Liver (tissue), 9 donors: Measurements from ENCODE around the gene ZKSCAN1. TPM values are rescaled to one million over a fixed set of nuclear protein-coding genes. Genes with fewer than 3 reads are reported as not detected.

Source experiments
- DNase-seq: peaks from one replicate; pipeline ENCODE4 v3.0.0-alpha.2; 2017; ENCODE audit warnings: low spot score
- H3K27ac ChIP-seq, 2 donors: one replicate each; pipeline ENCODE4 v1.7.0; 2013; ENCODE audit warnings: inconsistent platforms in 2 of 2, low read length in 2 of 2, control low read depth in 1 of 2, low read depth in 1 of 2, mild to moderate bottlenecking in 1 of 2
- H3K27me3 ChIP-seq, 4 donors: one replicate each; pipeline versions ENCODE4 v1.6.1 to v1.7.0; 2013; ENCODE audit warnings: low read length in 3 of 4, inconsistent platforms in 1 of 4, mild to moderate bottlenecking in 1 of 4, moderate library complexity in 1 of 4; ENCODE audit not compliant: control insufficient read depth in 4 of 4, insufficient read depth in 4 of 4
- H3K36me3 ChIP-seq, 4 donors: one replicate each; pipeline versions ENCODE4 v1.6.1 to v1.7.0; 2013; ENCODE audit warnings: low read length in 3 of 4, mild to moderate bottlenecking in 3 of 4, low read depth in 1 of 4, moderate library complexity in 1 of 4; ENCODE audit not compliant: control insufficient read depth in 4 of 4, insufficient read depth in 3 of 4
- H3K4me1 ChIP-seq, 4 donors: one replicate each; pipeline versions ENCODE4 v1.6.1 to v1.7.0; 2013; ENCODE audit warnings: low read length in 3 of 4, mild to moderate bottlenecking in 3 of 4, moderate library complexity in 1 of 4; ENCODE audit not compliant: control insufficient read depth in 4 of 4, insufficient read depth in 4 of 4
- H3K4me3 ChIP-seq, 3 donors: one replicate each; pipeline versions ENCODE4 v1.6.1 to v1.7.0; 2013; ENCODE audit warnings: low read length in 3 of 3, control low read depth in 1 of 3, low read depth in 1 of 3, mild to moderate bottlenecking in 1 of 3
- H3K9ac ChIP-seq, 2 donors: one replicate each; pipeline ENCODE4 v1.7.0; 2013; ENCODE audit warnings: low read length in 2 of 2, mild to moderate bottlenecking in 2 of 2, moderate library complexity in 2 of 2, control low read depth in 1 of 2, low read depth in 1 of 2
- H3K9me3 ChIP-seq, 4 donors: one replicate each; pipeline versions ENCODE4 v1.6.1 to v1.7.0; 2013; ENCODE audit warnings: low read length in 3 of 4; ENCODE audit not compliant: control insufficient read depth in 4 of 4
- EGR1 ChIP-seq, 2 donors: IDR thresholded peaks; 2 replicates each; pipeline ENCODE4 v1.6.1; 2016 to 2018; ENCODE audit warnings: antibody characterized with exemption in 2 of 2, low read depth in 2 of 2
- FOXA1 ChIP-seq: IDR thresholded peaks from 2 replicates; pipeline ENCODE4 v1.6.1; 2016; ENCODE audit warnings: antibody characterized with exemption
- FOXA2 ChIP-seq: IDR thresholded peaks from 2 replicates; pipeline ENCODE4 v1.6.1; 2016; ENCODE audit warnings: antibody characterized with exemption
- GABPA ChIP-seq, 2 donors: IDR thresholded peaks in 1 of 2; conservative IDR thresholded peaks in 1 of 2; 2 replicates each; pipeline ENCODE4 v1.6.1; 2016; ENCODE audit warnings: antibody characterized with exemption in 2 of 2, mild to moderate bottlenecking in 1 of 2, moderate library complexity in 1 of 2
- HNF4A ChIP-seq, 2 donors: conservative IDR thresholded peaks; 2 replicates each; pipeline ENCODE4 v1.6.1; 2016; ENCODE audit warnings: antibody characterized with exemption in 2 of 2, mild to moderate bottlenecking in 2 of 2
- HNF4G ChIP-seq: IDR thresholded peaks from 2 replicates; pipeline ENCODE4 v1.6.1; 2016; ENCODE audit warnings: antibody characterized with exemption
- JUND ChIP-seq, 2 donors: IDR thresholded peaks; 2 replicates each; pipeline ENCODE4 v1.6.1; 2016; ENCODE audit warnings: antibody characterized with exemption in 2 of 2
- NR2F2 ChIP-seq: IDR thresholded peaks from 2 replicates; pipeline ENCODE4 v1.6.1; 2016; ENCODE audit warnings: antibody characterized with exemption
- RAD21 ChIP-seq, 2 donors: IDR thresholded peaks; 2 replicates each; pipeline ENCODE4 v1.6.1; 2016; ENCODE audit warnings: antibody characterized with exemption in 2 of 2, mild to moderate bottlenecking in 2 of 2
- RXRA ChIP-seq, 2 donors: IDR thresholded peaks; 2 replicates each; pipeline ENCODE4 v1.6.1; 2017 to 2018; ENCODE audit warnings: antibody characterized with exemption in 2 of 2, mild to moderate bottlenecking in 1 of 2
- SP1 ChIP-seq: IDR thresholded peaks from 2 replicates; pipeline ENCODE4 v1.6.1; 2018; ENCODE audit warnings: antibody characterized with exemption, mild to moderate bottlenecking
- TAF1 ChIP-seq: conservative IDR thresholded peaks from 2 replicates; pipeline ENCODE4 v1.6.1; 2016; ENCODE audit warnings: antibody characterized with exemption, mild to moderate bottlenecking
- YY1 ChIP-seq: IDR thresholded peaks from 2 replicates; pipeline ENCODE4 v1.6.1; 2016; ENCODE audit warnings: antibody characterized with exemption, mild to moderate bottlenecking
- WGBS: extraction: QIAGEN DNeasy Blood & Tissue Kit; methylation state at CpG from one replicate; pipeline ENCODE4 v1.1.7; 2013; 5-methylcytosine and 5-hydroxymethylcytosine counted together
- polyA plus RNA-seq, 2 donors: library from polyadenylated mRNA; stranded (reverse) in 1 of 2; unstranded in 1 of 2; fragments of 200-250 nt in 1 of 2; fragments of >200 nt in 1 of 2; fragmentation: Nextera tagmentation in 1 of 2; extraction: Ambion mirVana in 1 of 2; gene quantifications; one replicate each; pipeline versions ENCODE4 v1.2.1 to v1.2.3, GENCODE V29; 2013 to 2015
- total RNA-seq, 2 donors: library from RNA; depleted of rRNA; stranded (reverse); fragments of >200 nt; gene quantifications; one replicate each; pipeline ENCODE4 v1.2.3, GENCODE V29; 2014
- TF ChIP-seq, protein P1 (sequence below): IDR thresholded peaks from 2 replicates; pipeline ENCODE4 v1.6.1; 2016; ENCODE audit warnings: antibody characterized with exemption
- TF ChIP-seq, protein P2 (sequence below): fragments of 150-350 bp; IDR thresholded peaks from 2 replicates; pipeline ENCODE4 v1.5.1; 2017; ENCODE audit warnings: improper control_type of control experiment, low read depth, low read length; ENCODE audit not compliant: missing input control
- TF ChIP-seq, protein P3 (sequence below): IDR thresholded peaks from 2 replicates; pipeline ENCODE4 v1.6.1; 2016; ENCODE audit warnings: antibody characterized with exemption, mild to moderate bottlenecking
- TF ChIP-seq, protein P4 (sequence below): IDR thresholded peaks from 2 replicates; pipeline ENCODE4 v1.6.1; 2016; ENCODE audit warnings: antibody characterized with exemption
- TF ChIP-seq, protein P5 (sequence below): IDR thresholded peaks from 2 replicates; pipeline ENCODE4 v1.6.1; 2016; ENCODE audit warnings: antibody characterized with exemption
- donor health status: healthy.
- donor health status: healthy.
- donor health status: healthy.
- donor health status: healthy.
- donor health status: healthy.

The ZKSCAN1 gene
- total and polyA plus RNA-seq, 4 donors: 11.8 to 117 (median 30.1) TPM

DNA sequence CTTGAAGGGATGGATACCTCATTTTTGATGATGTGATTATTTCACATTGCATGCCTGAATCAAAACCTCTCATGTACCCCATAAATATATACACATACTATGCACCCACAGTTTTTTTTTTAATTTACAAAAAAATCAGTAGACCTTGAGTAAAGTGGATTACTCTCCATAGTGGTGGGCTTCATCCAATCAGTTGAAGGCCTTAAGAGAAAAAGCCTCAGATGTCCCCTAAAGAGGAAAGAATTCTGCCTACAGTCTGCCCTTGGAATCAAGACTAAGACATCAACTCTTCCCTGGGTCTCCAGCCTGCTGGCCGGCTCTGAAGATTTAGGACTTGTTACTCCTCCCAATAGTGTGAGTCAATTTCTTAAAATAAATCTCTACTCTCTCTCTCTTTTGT lies 40.7 kb upstream of the ZKSCAN1 start:
- no peaks in the 10 kb centered on the region for H3K27me3 ChIP-seq
- peak overlapping the region; percentile 70 to 89 for H3K9ac ChIP-seq
- WGBS: 43% methylated on average over 1 of the region's 1 CpG
- DNase-seq: no peak
- H3K4me3 ChIP-seq: peak overlapping the region; percentile 34 to 82 (median 82)
- peak overlapping the region; percentile 91 for H3K27ac ChIP-seq
- H3K4me1 ChIP-seq: peaks cover 22 to 46% (median 35%) of the 10 kb centered on the region in 4 donors
- TF ChIP-seq FOXA2: no peak
- no peak for TF ChIP-seq JUND (IDR thresholded peaks at IDR 0.05)
- TF ChIP-seq, protein P1, sequence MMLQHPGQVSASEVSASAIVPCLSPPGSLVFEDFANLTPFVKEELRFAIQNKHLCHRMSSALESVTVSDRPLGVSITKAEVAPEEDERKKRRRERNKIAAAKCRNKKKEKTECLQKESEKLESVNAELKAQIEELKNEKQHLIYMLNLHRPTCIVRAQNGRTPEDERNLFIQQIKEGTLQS: no peak
- no peak for TF ChIP-seq EGR1 (IDR thresholded peaks at IDR 0.05; ENCODE audit: low read depth in 2 of 2)
- TF ChIP-seq, protein P2, sequence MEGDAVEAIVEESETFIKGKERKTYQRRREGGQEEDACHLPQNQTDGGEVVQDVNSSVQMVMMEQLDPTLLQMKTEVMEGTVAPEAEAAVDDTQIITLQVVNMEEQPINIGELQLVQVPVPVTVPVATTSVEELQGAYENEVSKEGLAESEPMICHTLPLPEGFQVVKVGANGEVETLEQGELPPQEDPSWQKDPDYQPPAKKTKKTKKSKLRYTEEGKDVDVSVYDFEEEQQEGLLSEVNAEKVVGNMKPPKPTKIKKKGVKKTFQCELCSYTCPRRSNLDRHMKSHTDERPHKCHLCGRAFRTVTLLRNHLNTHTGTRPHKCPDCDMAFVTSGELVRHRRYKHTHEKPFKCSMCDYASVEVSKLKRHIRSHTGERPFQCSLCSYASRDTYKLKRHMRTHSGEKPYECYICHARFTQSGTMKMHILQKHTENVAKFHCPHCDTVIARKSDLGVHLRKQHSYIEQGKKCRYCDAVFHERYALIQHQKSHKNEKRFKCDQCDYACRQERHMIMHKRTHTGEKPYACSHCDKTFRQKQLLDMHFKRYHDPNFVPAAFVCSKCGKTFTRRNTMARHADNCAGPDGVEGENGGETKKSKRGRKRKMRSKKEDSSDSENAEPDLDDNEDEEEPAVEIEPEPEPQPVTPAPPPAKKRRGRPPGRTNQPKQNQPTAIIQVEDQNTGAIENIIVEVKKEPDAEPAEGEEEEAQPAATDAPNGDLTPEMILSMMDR: no peak
- no peak for TF ChIP-seq YY1
- TF ChIP-seq TAF1: no peak
- peaks cover 0 to 10% (median 9%) of the 10 kb centered on the region in 4 donors for H3K36me3 ChIP-seq
- no peaks in the 10 kb centered on the region for H3K9me3 ChIP-seq

DNA sequence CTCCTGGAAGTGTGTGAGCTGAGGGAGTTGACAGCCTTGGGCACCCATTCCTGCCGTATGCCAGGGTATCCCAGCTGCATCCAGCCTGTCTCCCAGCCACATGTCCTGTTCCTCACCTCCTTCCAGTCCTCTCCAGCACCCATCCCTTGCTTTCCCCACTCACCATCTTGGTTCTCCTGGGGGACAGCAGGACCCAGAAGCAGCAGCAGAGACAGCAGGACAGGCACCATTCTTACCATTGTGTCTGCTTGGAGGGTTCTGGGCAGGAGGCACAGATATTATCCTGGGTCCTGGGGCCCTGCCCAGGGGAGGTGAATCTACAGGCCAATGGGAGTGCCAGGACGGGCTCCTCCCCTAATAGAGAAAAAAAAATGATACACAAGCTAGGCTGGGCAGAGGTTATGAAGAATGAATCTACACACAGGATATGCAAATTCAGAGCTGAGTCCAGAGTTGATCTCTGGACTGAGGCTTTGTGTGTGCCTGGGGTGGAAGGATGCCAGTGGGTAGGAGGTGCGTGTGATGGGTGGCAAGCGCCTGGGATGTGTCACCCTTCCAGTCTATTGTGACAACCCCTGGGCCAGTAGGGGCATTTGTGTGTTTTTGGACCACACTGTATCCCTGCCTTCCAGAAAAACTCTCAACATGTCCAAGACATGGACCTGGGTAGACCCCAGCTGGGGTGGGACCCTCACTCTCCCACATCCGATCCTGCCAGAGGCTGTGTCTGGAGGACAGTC lies 39.4 kb upstream of the ZKSCAN1 start, which contains the start of gene AZGP1:
Gene AZGP1, minus strand, starts transcription at position 250 of the 740 bp plus-strand sequence. Its CDS starts 11 bp downstream, at position 239.
- H3K36me3 ChIP-seq: peaks cover 0 to 10% (median 5%) of the 10 kb centered on the region in 4 donors
- H3K4me1 ChIP-seq: peaks cover 19 to 41% (median 30%) of the 10 kb centered on the region in 4 donors
- TF ChIP-seq, protein P3, sequence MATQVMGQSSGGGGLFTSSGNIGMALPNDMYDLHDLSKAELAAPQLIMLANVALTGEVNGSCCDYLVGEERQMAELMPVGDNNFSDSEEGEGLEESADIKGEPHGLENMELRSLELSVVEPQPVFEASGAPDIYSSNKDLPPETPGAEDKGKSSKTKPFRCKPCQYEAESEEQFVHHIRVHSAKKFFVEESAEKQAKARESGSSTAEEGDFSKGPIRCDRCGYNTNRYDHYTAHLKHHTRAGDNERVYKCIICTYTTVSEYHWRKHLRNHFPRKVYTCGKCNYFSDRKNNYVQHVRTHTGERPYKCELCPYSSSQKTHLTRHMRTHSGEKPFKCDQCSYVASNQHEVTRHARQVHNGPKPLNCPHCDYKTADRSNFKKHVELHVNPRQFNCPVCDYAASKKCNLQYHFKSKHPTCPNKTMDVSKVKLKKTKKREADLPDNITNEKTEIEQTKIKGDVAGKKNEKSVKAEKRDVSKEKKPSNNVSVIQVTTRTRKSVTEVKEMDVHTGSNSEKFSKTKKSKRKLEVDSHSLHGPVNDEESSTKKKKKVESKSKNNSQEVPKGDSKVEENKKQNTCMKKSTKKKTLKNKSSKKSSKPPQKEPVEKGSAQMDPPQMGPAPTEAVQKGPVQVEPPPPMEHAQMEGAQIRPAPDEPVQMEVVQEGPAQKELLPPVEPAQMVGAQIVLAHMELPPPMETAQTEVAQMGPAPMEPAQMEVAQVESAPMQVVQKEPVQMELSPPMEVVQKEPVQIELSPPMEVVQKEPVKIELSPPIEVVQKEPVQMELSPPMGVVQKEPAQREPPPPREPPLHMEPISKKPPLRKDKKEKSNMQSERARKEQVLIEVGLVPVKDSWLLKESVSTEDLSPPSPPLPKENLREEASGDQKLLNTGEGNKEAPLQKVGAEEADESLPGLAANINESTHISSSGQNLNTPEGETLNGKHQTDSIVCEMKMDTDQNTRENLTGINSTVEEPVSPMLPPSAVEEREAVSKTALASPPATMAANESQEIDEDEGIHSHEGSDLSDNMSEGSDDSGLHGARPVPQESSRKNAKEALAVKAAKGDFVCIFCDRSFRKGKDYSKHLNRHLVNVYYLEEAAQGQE: peak; percentile 96
- TF ChIP-seq, protein P1: peak; percentile 82
- TF ChIP-seq, protein P4, sequence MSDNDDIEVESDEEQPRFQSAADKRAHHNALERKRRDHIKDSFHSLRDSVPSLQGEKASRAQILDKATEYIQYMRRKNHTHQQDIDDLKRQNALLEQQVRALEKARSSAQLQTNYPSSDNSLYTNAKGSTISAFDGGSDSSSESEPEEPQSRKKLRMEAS: peak; percentile 56
- TF ChIP-seq RXRA (IDR thresholded peaks at IDR 0.05): peak; percentile 78 to 92
- TF ChIP-seq JUND (IDR thresholded peaks at IDR 0.05): peak; percentile 79 to 90
- TF ChIP-seq, protein P2: no peak
- peak; percentile 99 for TF ChIP-seq TAF1
- TF ChIP-seq HNF4G: peak; percentile 84
- TF ChIP-seq FOXA2: peak; percentile 80
- no peak for TF ChIP-seq NR2F2
- TF ChIP-seq YY1: peak; percentile 59
- peak; percentile 98 for TF ChIP-seq SP1
- TF ChIP-seq, protein P5, sequence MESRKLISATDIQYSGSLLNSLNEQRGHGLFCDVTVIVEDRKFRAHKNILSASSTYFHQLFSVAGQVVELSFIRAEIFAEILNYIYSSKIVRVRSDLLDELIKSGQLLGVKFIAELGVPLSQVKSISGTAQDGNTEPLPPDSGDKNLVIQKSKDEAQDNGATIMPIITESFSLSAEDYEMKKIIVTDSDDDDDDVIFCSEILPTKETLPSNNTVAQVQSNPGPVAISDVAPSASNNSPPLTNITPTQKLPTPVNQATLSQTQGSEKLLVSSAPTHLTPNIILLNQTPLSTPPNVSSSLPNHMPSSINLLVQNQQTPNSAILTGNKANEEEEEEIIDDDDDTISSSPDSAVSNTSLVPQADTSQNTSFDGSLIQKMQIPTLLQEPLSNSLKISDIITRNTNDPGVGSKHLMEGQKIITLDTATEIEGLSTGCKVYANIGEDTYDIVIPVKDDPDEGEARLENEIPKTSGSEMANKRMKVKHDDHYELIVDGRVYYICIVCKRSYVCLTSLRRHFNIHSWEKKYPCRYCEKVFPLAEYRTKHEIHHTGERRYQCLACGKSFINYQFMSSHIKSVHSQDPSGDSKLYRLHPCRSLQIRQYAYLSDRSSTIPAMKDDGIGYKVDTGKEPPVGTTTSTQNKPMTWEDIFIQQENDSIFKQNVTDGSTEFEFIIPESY: peak; percentile 66
- peak in 1 of 2 donors; percentile 59 for TF ChIP-seq EGR1 (IDR thresholded peaks at IDR 0.05; ENCODE audit: low read depth in 2 of 2)
- TF ChIP-seq RAD21 (IDR thresholded peaks at IDR 0.05): peak in 1 of 2 donors; percentile 28
- TF ChIP-seq GABPA (IDR thresholded peaks at IDR 0.05 in 1 of 2, conservative IDR thresholded peaks at IDR 0.05 in 1 of 2): peak in 1 of 2 donors; percentile 61
- peak; percentile 88 to 94 for TF ChIP-seq HNF4A (conservative IDR thresholded peaks at IDR 0.05)
- TF ChIP-seq FOXA1: peak; percentile 78
- 23% methylated on average over 5 of the region's 5 CpGs for WGBS
- peak within 1 kb of the TSS; percentile 91 to 97 for H3K27ac ChIP-seq
- H3K9me3 ChIP-seq: no peaks in the 10 kb centered on the region
- no peaks in the 10 kb centered on the region for H3K27me3 ChIP-seq
- peak within 1 kb of the TSS; percentile 34 to 82 (median 82) for H3K4me3 ChIP-seq
- H3K9ac ChIP-seq: peak within 1 kb of the TSS; percentile 70 to 89
- DNase-seq: no peak
